Measurements from ENCODE around the gene MAPK1.
"Not testable (repeated sequence)": the region's sequence is repeated elsewhere in the genome, so short reads cannot be mapped to it uniquely, and the experiment has no call there.

Gene MAPK1

DNA sequence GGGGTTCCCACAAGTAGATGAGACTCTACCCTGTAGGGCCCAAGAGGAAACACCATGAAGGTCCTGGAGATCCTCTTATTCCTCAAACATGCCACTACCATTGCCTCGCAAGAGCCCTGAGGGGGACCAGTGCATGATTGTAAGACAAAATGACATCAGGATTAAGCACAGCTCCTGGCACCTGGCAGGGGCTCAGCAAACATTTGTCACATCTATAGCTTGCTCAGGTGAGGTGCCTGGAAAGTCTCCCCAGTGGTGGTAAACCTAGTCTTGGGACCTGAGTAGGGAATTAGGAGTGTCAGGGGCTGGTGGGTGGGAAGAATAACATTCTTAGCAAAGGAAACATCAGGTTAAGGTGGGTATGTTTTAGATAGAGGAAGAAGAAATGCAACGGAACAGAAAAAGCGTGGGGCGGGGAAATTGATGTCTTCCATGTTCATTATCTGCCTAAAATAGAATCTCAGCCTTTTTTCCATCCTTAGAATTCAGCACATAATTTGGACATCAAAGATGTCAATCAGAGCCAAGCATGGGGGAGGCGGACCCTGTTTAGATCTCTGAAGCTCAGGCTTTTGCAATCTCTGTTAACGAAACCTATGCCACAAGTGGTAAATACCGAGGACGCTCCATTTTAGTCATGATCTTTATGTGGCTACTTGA is 132.8 kb downstream of the MAPK1 start:
- TF ChIP-seq, protein P1, sequence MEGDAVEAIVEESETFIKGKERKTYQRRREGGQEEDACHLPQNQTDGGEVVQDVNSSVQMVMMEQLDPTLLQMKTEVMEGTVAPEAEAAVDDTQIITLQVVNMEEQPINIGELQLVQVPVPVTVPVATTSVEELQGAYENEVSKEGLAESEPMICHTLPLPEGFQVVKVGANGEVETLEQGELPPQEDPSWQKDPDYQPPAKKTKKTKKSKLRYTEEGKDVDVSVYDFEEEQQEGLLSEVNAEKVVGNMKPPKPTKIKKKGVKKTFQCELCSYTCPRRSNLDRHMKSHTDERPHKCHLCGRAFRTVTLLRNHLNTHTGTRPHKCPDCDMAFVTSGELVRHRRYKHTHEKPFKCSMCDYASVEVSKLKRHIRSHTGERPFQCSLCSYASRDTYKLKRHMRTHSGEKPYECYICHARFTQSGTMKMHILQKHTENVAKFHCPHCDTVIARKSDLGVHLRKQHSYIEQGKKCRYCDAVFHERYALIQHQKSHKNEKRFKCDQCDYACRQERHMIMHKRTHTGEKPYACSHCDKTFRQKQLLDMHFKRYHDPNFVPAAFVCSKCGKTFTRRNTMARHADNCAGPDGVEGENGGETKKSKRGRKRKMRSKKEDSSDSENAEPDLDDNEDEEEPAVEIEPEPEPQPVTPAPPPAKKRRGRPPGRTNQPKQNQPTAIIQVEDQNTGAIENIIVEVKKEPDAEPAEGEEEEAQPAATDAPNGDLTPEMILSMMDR (IDR thresholded peaks at IDR 0.05; ENCODE audit: insufficient read depth, low read length, missing control alignments): no peak
- peak overlapping the region; percentile 55 for H3K4me3 ChIP-seq (ENCODE audit: low read depth, low read length)
- CTCF ChIA-PET: interaction anchor here (1.1 kb wide), 1 partner anchor 27 kb away, joined by 3 read pairs; no protein-coding TSS in a partner anchor
- POLR2A ChIA-PET: no interaction called here
- no peak for DNase-seq (ENCODE audit: low read depth, low spot score)

GRCh38 chr22:21731503-21731902 is 135.9 kb downstream of the MAPK1 start:
- POLR2A ChIA-PET: no interaction called here

DNA sequence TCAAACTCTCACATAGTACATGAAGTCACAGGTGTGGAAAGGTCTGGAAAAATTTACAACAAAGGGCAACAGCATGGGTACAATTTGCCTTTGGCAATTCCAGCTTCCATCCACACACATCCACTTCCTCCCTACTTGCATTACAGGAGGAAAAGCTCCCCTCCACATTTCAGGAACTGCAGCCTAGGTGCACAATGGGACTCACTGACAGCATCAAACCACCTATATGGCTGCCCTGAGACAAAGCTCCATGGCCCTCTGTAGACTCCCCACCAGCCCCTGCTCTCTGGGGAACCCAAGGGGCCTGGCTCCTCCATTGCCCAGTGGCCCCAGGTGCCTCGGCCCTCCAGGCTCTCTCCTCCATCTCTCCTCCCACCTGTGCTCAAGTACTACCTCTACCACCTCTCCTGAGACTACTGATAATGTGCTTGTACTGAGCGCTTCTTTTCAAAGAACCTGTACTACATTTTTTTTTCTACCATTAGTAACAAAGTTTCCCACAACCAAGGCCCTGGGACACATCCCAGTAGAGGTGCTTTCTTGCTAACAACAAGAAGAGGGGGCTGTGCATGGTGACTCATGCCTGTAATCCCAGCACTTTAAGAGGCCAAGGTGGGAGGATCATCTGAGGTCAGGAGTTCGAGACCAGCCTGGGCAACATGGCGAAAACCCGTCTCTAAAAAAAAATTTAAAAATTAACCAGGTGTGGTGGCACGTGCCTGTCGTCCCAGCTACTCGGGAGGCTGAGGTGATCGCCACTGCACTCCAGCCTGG is 136.7 kb downstream of the MAPK1 start:
- DNase-seq (ENCODE audit: low read depth, low spot score): no peak
- ChIA-PET CTCF (no interaction called here), POLR2A (no interaction called here)
- no peak overlapping the region for H3K4me3 ChIP-seq (ENCODE audit: low read depth, low read length)
- TF ChIP-seq, protein P1 (IDR thresholded peaks at IDR 0.05; ENCODE audit: insufficient read depth, low read length, missing control alignments): no peak

More at GRCh38 chr22:21731503-21731902, 135.9 kb downstream of the MAPK1 start:
- TF ChIP-seq, protein P1 (IDR thresholded peaks at IDR 0.05; ENCODE audit: insufficient read depth, low read length, missing control alignments): no peak
- no peak for DNase-seq (ENCODE audit: low read depth, low spot score)
- CTCF ChIA-PET: interaction anchor here (1.2 kb wide), 1 partner anchor 31 kb away, joined by 3 read pairs; no protein-coding TSS in a partner anchor
- H3K4me3 ChIP-seq (ENCODE audit: low read depth, low read length): no peak overlapping the region

DNA sequence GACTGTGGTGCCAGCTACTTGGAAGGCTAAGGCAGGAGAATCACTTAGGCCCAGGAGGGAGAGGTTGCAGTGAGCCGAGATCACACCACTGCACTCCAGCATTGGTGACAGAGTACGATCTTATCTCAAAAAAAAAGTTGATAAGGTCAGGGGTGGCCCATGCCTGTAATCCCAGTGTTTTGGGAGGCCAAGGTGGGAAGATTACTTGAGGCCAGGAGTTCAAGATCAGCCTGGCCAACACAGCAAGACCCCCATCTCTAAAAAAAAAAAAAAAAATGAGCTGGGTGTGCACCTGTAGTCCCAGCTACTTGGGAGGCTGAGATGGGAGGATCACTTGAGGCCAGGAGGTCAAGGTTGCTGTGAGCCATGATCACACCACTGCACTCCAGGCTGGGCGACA is 138.3 kb downstream of the MAPK1 start:
- POLR2A ChIA-PET; H3K4me3 ChIP-seq (ENCODE audit: low read depth, low read length); DNase-seq (ENCODE audit: low read depth, low spot score); CTCF ChIA-PET: not testable (repeated sequence)

GRCh38 chr22:21728270-21728669 is 139.2 kb downstream of the MAPK1 start:
- no peak for DNase-seq (ENCODE audit: low read depth, low spot score)
- ChIA-PET POLR2A (no interaction called here), CTCF (interaction anchor here (1.1 kb wide), 1 partner anchor 15 kb away, joined by 3 read pairs; no protein-coding TSS in a partner anchor)
- TF ChIP-seq, protein P1 (IDR thresholded peaks at IDR 0.05; ENCODE audit: insufficient read depth, low read length, missing control alignments): no peak
- no peak overlapping the region for H3K4me3 ChIP-seq (ENCODE audit: low read depth, low read length)

- ChIA-PET CTCF (interaction anchor here (1.1 kb wide), 1 partner anchor 14 kb away, joined by 3 read pairs; no protein-coding TSS in a partner anchor), POLR2A (no interaction called here)
- TF ChIP-seq, protein P1 (IDR thresholded peaks at IDR 0.05; ENCODE audit: insufficient read depth, low read length, missing control alignments): no peak
- no peak overlapping the region for H3K4me3 ChIP-seq (ENCODE audit: low read depth, low read length)
- no peak for DNase-seq (ENCODE audit: low read depth, low spot score)
Observed at GRCh38 chr22:21727768-21728167, 139.7 kb downstream of the MAPK1 start.

Measured in AG04449 (cell line).